C4-2B (cell line): ENCODE measurements around the gene PEMT.

Source experiments
- ZFX ChIP-seq: fragments of 450-650 bp; IDR thresholded peaks from 2 replicates; pipeline ENCODE4 v1.6.1; 2017
- TF ChIP-seq, protein P1 (sequence below): fragments of 450-650 bp; conservative IDR thresholded peaks from 2 replicates; pipeline ENCODE4 v1.5.1; 2017; ENCODE audit warnings: mild to moderate bottlenecking

DNA sequence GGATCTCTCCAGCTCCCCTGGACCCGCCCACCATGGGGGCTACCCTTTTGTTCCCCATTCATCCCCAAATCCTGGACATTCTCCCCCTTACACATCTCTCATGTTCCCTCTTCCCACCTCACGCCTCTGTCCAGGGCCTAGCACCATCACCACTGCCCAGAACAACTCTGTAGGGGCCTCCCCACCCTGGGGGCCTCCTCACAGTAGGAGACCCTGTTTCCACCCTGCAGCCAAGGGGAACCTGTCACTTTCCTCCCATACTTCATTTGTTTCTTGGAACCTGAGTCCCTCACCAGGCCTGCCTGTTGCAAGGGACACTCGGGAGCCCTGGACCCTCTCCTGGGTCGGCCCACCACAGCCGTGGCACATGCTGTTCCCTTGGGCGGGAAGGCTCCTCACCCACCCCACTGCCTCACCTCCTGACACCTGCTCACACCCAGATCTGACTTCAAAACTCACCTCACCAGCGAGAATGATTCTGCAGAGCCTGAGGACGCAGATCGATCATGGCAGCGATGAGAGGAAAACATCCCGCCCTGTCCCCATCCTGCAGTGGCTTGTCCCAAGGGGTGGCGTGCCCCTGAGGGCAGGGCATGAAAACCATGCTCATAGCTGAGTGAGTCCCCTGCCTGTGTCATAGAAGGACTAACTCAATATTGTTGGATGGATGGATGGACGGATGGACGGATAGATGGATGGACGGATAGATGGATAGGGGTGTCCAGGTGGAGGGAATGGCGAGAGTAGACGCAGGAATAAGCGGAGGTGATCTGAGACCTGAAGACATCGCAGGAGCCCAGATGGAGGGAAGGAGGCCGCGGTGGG lies 88.6 kb downstream of the PEMT start:
- TF ChIP-seq, protein P1, sequence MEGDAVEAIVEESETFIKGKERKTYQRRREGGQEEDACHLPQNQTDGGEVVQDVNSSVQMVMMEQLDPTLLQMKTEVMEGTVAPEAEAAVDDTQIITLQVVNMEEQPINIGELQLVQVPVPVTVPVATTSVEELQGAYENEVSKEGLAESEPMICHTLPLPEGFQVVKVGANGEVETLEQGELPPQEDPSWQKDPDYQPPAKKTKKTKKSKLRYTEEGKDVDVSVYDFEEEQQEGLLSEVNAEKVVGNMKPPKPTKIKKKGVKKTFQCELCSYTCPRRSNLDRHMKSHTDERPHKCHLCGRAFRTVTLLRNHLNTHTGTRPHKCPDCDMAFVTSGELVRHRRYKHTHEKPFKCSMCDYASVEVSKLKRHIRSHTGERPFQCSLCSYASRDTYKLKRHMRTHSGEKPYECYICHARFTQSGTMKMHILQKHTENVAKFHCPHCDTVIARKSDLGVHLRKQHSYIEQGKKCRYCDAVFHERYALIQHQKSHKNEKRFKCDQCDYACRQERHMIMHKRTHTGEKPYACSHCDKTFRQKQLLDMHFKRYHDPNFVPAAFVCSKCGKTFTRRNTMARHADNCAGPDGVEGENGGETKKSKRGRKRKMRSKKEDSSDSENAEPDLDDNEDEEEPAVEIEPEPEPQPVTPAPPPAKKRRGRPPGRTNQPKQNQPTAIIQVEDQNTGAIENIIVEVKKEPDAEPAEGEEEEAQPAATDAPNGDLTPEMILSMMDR, result no peak
- no peak for TF ChIP-seq ZFX
